HepG2 (cell line): ENCODE results near the gene ZNF3. TPM values are rescaled to one million over a fixed set of nuclear protein-coding genes. Genes with fewer than 3 reads are reported as not detected.

Source experiments
- ATAC-seq: fragments of 200-7000 bp; cut with Tn5 transposase; 3 replicates; pipeline ENCODE4 v1.9.1; 2020; ENCODE audit warnings: mild to moderate bottlenecking, moderate library complexity
- BruUV-seq: library from RNA; stranded (reverse); fragments of 400-500 nt; replicated peaks from 2 replicates; lab custom pipeline; 2021; lab: Mats Ljungman, UMichigan
- CTCF ChIA-PET: fragments of 300-600 bp; formaldehyde crosslinking; extraction: SDS; loops from one replicate; lab custom pipeline; 2021; ENCODE audit warnings: low total read pairs, inconsistent platforms, low intra/inter-chr PET ratio; lab: Yijun Ruan, JAX
- POLR2A ChIA-PET: fragments of 350-600 bp; sonication (Branson Sonifier 250); formaldehyde crosslinking; loops from one replicate; lab custom pipeline; 2020; ENCODE audit warnings: antibody characterized with exemption, inconsistent platforms; lab: Yijun Ruan, JAX
- DNase-seq: peaks from one replicate; pipeline ENCODE4 v3.0.0-alpha.2; 2015; ENCODE audit warnings: low spot score
- FAIRE-seq: peaks from 3 replicates; lab custom pipeline; 2011; peaks lifted over from hg19 to GRCh38; lab: Jason Lieb, UNC
- H2AFZ ChIP-seq: one replicate; pipeline ENCODE4 v1.6.1; 2011; ENCODE audit warnings: low read length, inconsistent platforms
- H3K27ac ChIP-seq: fragments of 300-600 bp; 3 replicates; pipeline ENCODE4 v1.8.0; 2011; ENCODE audit warnings: mixed run types, mild to moderate bottlenecking, mixed read lengths, low read length, inconsistent platforms; ENCODE audit not compliant: insufficient read depth; ENCODE audit errors: extremely low read length
- H3K27me3 ChIP-seq, 2 experiments: fragments of 200-600 bp in 1 of 2; 2 replicates in 1 of 2; 3 replicates in 1 of 2; pipeline versions ENCODE4 v1.6.0 to v1.8.0; 2011; ENCODE audit warnings: low read length in 2 of 2, mild to moderate bottlenecking in 2 of 2, moderate library complexity in 2 of 2, inconsistent platforms in 1 of 2; ENCODE audit not compliant: insufficient read depth in 2 of 2, control insufficient read depth in 1 of 2
- H3K36me3 ChIP-seq, 2 experiments: fragments of 200-600 bp in 1 of 2; replicated peaks in 1 of 2; 2 replicates in 1 of 2; 3 replicates in 1 of 2; pipeline versions ENCODE4 v1.5.1 to v1.8.0; 2011; ENCODE audit warnings: low read length in 2 of 2, inconsistent platforms in 1 of 2; ENCODE audit not compliant: insufficient read depth in 2 of 2, control insufficient read depth in 1 of 2
- H3K4me1 ChIP-seq: 2 replicates; pipeline ENCODE4 v1.5.1; 2012; ENCODE audit warnings: low read length, inconsistent platforms; ENCODE audit not compliant: insufficient read depth
- H3K4me2 ChIP-seq: 2 replicates; pipeline ENCODE4 v1.6.0; 2011; ENCODE audit warnings: low read depth, low read length, inconsistent platforms
- H3K4me3 ChIP-seq, 3 experiments: fragments of 200-600 bp in 1 of 3; sonication (generic), shearing (Covaris generic) in 1 of 3; replicated peaks in 1 of 3; 2 replicates each; pipeline ENCODE4 v1.5.1; 2011 to 2016; ENCODE audit warnings: low read length in 3 of 3, inconsistent platforms in 2 of 3, low read depth in 2 of 3, mild to moderate bottlenecking in 2 of 3, control low read depth in 1 of 3, mixed read lengths in 1 of 3; ENCODE audit not compliant: insufficient read depth in 1 of 3
- H3K79me2 ChIP-seq: one replicate; pipeline ENCODE4 v1.6.1; 2011; ENCODE audit warnings: low read length, inconsistent platforms; ENCODE audit not compliant: insufficient read depth
- H3K9ac ChIP-seq: 2 replicates; pipeline ENCODE4 v1.6.0; 2011; ENCODE audit warnings: mild to moderate bottlenecking, low read depth, low read length, inconsistent platforms; ENCODE audit not compliant: insufficient read depth
- H3K9me3 ChIP-seq: 2 replicates; pipeline ENCODE4 v1.5.1; 2012; ENCODE audit warnings: mild to moderate bottlenecking, low read length
- H4K20me1 ChIP-seq: 2 replicates; pipeline ENCODE4 v1.6.0; 2011; ENCODE audit warnings: inconsistent platforms, mild to moderate bottlenecking, low read length, moderate library complexity; ENCODE audit not compliant: insufficient read depth
- BRF2 ChIP-seq: sonication (generic); formaldehyde crosslinking; IDR thresholded peaks from 2 replicates; pipeline ENCODE4 v1.8.1; 2022; ENCODE audit warnings: mild to moderate bottlenecking, missing genetic modification reagents
- CCAR2 ChIP-seq: fragments of 200-400 bp; formaldehyde crosslinking; optimal IDR thresholded peaks from 2 replicates; pipeline ENCODE3; 2018; ENCODE audit warnings: low read depth, mild to moderate bottlenecking, low read length, moderate library complexity
- EEA1 ChIP-seq: sonication (generic); formaldehyde crosslinking; IDR thresholded peaks from 2 replicates; pipeline ENCODE4 v1.5.1; 2020; ENCODE audit warnings: mild to moderate bottlenecking, missing genetic modification reagents, borderline replicate concordance
- KLF13 ChIP-seq: sonication (generic); formaldehyde crosslinking; IDR thresholded peaks from 2 replicates; pipeline ENCODE4 v1.4.0; 2020; ENCODE audit warnings: mild to moderate bottlenecking, missing genetic modification reagents
- NR0B2 ChIP-seq: sonication (generic); formaldehyde crosslinking; IDR thresholded peaks from 2 replicates; pipeline ENCODE4 v1.4.0; 2020; ENCODE audit warnings: mild to moderate bottlenecking, missing genetic modification reagents
- RARG ChIP-seq: sonication (generic); formaldehyde crosslinking; IDR thresholded peaks from 2 replicates; pipeline ENCODE4 v1.4.0; 2020; ENCODE audit warnings: low read depth, mild to moderate bottlenecking, missing genetic modification reagents
- SETDB1 ChIP-seq: sonication (generic); formaldehyde crosslinking; IDR thresholded peaks from 2 replicates; pipeline ENCODE4 v1.5.1; 2020; ENCODE audit warnings: missing genetic modification reagents, mild to moderate bottlenecking, borderline replicate concordance
- SMC3 ChIP-seq: IDR thresholded peaks from 2 replicates; pipeline ENCODE4 v1.6.1; 2011; ENCODE audit warnings: low read length, improper control_type of control experiment
- SPEN ChIP-seq: sonication (generic); formaldehyde crosslinking; IDR thresholded peaks from 2 replicates; pipeline ENCODE4 v1.5.1; 2020; ENCODE audit warnings: low read depth, mild to moderate bottlenecking, missing genetic modification reagents
- STAG1 ChIP-seq: sonication (generic); formaldehyde crosslinking; IDR thresholded peaks from 2 replicates; pipeline ENCODE4 v1.4.0; 2020; ENCODE audit warnings: missing genetic modification reagents
- ZNF136 ChIP-seq: sonication (generic); formaldehyde crosslinking; IDR thresholded peaks from 2 replicates; pipeline ENCODE4 v1.8.1; 2022; ENCODE audit warnings: low read depth, mild to moderate bottlenecking, moderate library complexity, missing genetic modification reagents
- ZNF615 ChIP-seq: sonication (generic); formaldehyde crosslinking; IDR thresholded peaks from 2 replicates; pipeline ENCODE4 v1.5.0; 2020; ENCODE audit warnings: mild to moderate bottlenecking, missing genetic modification reagents, borderline replicate concordance
- ZNF644 ChIP-seq: IDR thresholded peaks from 2 replicates; pipeline ENCODE4 v1.6.1; 2016; ENCODE audit warnings: low read depth
- ZNF749 ChIP-seq: sonication (generic); formaldehyde crosslinking; IDR thresholded peaks from 2 replicates; pipeline ENCODE4 v1.8.0; 2022; ENCODE audit warnings: mild to moderate bottlenecking, missing genetic modification reagents, moderate library complexity, borderline replicate concordance
- WGBS: methylation state at CpG from one replicate; pipeline ENCODE4 v1.1.6; 2017; ENCODE audit warnings: low lambda C conversion rate; 5-methylcytosine and 5-hydroxymethylcytosine counted together
- in situ Hi-C: cut with HindIII; loops from 2 replicates; pipeline ENCODE4 v1.10.0; 2017; ENCODE audit warnings: low pct_unique_long_range_greater_than_20kb; ENCODE audit not compliant: extremely low pct_ligation_motif_present
- intact Hi-C: fragments of 100-400 bp; cut with micrococcal nuclease; formaldehyde crosslinking; loops from one replicate; pipeline ENCODE4 v1.10.0; 2022; ENCODE audit not compliant: unreplicated experiment
- polyA plus RNA-seq, 8 experiments: library from polyadenylated mRNA; depleted of rRNA in 3 of 8; stranded (reverse) in 7 of 8; unstranded in 1 of 8; fragments of >200 nt; fragmentation: Illumina TruSeq in 4 of 8; extraction: Trizol in 4 of 8; gene quantifications; 2 replicates each; pipeline versions ENCODE4 v1.2.1 to v1.2.3, GENCODE V29; 2011 to 2016; ENCODE audit warnings: low read depth in 4 of 8, missing spikeins in 1 of 8, mixed read lengths in 1 of 8; ENCODE audit not compliant: insufficient read depth in 1 of 8
- total RNA-seq, 5 experiments: library from RNA; depleted of rRNA; stranded (reverse); fragments of >200 nt; fragmentation: Illumina TruSeq; extraction: Trizol; gene quantifications; 2 replicates each; pipeline ENCODE4 v1.2.3, GENCODE V29; 2016; ENCODE audit warnings: low read depth in 1 of 5
- TF ChIP-seq, protein P1 (sequence below): sonication (generic); formaldehyde crosslinking; IDR thresholded peaks from 2 replicates; pipeline ENCODE4 v1.5.1; 2020; ENCODE audit warnings: missing genetic modification reagents, mild to moderate bottlenecking, borderline replicate concordance
- TF ChIP-seq, protein P2 (sequence below): IDR thresholded peaks from 2 replicates; pipeline ENCODE4 v1.6.1; 2016; ENCODE audit warnings: missing compliant biosample characterization, missing genetic modification reagents, borderline replicate concordance
- TF ChIP-seq, protein P3 (sequence below): sonication (generic); formaldehyde crosslinking; IDR thresholded peaks from 2 replicates; pipeline ENCODE4 v1.5.1; 2020; ENCODE audit warnings: mild to moderate bottlenecking, moderate library complexity, missing genetic modification reagents

Gene ZNF3
- total and polyA plus RNA-seq, 2 of the 13 experiments (the other 11 are each of a cell fraction or from before 2014, with no cell fraction given) = 33.7 to 56.9 TPM

DNA sequence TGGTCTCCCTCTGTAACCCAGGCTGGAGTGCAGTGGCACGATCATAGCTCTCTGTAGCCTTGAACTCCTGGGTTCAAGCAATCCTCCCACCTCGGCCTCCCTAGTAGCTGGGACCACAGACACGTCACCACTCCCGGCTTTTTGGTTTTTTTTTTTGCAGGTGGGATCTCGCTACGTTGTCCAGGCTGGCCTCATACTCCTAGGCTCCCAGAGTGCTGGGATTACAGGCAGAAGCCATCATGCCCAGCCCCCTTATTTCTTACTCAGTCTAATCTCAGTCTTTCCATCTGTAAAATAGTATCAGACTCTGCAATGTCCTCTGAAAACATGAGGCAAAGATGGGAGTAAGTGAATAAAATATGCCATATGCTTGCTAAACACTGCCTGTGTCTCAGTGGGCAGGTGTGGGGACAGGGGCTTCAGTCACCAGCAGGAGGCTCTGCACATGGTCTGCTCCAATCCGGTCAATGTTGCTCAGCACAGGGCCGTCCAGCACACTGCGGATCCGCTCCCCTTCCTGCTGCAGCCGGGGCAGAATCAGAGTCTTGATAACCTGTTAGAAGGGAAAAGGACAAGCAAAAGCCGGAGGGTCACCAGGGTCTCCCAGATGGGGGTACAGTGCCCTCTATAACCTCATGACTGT is 28.1 kb upstream of the ZNF3 start:
- CTCF ChIA-PET = interaction anchor here (1.7 kb wide), 1 partner anchor 21 kb away, joined by 5 read pairs; no protein-coding TSS in a partner anchor
- BruUV-seq = no TSS peak
- DNase-seq (no peak), FAIRE-seq (no peak), ATAC-seq (peak; percentile 74)
- H3K9me3 ChIP-seq = no peaks in the 10 kb centered on the region
- H3K36me3 ChIP-seq = peaks cover 10 to 36% of the 10 kb centered on the region in 2 experiments; a peak in 4 of 5 replicates
- no peaks in the 10 kb centered on the region for H3K79me2 ChIP-seq
- no peak overlapping the region for H3K27ac ChIP-seq
- POLR2A ChIA-PET = no interaction called here
- no peak overlapping the region for H3K4me3 ChIP-seq
- 79% methylated on average over 7 of the region's 12 CpGs for WGBS
- peaks cover 22% of the 10 kb centered on the region for H3K4me1 ChIP-seq
- H3K27me3 ChIP-seq = no peaks in the 10 kb centered on the region
- H3K9ac ChIP-seq = no peak overlapping the region
- no peak overlapping the region for H3K4me2 ChIP-seq
- in situ Hi-C loops = no loop called here
- intact Hi-C loops = no loop called here
- no peak overlapping the region for H2AFZ ChIP-seq
- no peaks in the 10 kb centered on the region for H4K20me1 ChIP-seq
- peak; percentile 42; the same call in 1 of the 2 replicates for TF ChIP-seq SMC3
- TF ChIP-seq ZNF644 (CRISPR knock-in tag) = no peak
- TF ChIP-seq ZNF615 (CRISPR knock-in tag) = no peak
- TF ChIP-seq, protein P1, sequence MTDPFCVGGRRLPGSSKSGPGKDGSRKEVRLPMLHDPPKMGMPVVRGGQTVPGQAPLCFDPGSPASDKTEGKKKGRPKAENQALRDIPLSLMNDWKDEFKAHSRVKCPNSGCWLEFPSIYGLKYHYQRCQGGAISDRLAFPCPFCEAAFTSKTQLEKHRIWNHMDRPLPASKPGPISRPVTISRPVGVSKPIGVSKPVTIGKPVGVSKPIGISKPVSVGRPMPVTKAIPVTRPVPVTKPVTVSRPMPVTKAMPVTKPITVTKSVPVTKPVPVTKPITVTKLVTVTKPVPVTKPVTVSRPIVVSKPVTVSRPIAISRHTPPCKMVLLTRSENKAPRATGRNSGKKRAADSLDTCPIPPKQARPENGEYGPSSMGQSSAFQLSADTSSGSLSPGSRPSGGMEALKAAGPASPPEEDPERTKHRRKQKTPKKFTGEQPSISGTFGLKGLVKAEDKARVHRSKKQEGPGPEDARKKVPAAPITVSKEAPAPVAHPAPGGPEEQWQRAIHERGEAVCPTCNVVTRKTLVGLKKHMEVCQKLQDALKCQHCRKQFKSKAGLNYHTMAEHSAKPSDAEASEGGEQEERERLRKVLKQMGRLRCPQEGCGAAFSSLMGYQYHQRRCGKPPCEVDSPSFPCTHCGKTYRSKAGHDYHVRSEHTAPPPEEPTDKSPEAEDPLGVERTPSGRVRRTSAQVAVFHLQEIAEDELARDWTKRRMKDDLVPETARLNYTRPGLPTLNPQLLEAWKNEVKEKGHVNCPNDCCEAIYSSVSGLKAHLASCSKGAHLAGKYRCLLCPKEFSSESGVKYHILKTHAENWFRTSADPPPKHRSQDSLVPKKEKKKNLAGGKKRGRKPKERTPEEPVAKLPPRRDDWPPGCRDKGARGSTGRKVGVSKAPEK (CRISPR knock-in tag) = no peak
- no peak for TF ChIP-seq SETDB1 (CRISPR knock-in tag)
- TF ChIP-seq, protein P2, sequence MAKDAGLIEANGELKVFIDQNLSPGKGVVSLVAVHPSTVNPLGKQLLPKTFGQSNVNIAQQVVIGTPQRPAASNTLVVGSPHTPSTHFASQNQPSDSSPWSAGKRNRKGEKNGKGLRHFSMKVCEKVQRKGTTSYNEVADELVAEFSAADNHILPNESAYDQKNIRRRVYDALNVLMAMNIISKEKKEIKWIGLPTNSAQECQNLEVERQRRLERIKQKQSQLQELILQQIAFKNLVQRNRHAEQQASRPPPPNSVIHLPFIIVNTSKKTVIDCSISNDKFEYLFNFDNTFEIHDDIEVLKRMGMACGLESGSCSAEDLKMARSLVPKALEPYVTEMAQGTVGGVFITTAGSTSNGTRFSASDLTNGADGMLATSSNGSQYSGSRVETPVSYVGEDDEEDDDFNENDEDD (CRISPR knock-in tag) = no peak
- no peak for TF ChIP-seq ZNF749 (CRISPR knock-in tag)
- TF ChIP-seq CCAR2 = no peak
- TF ChIP-seq, protein P3, sequence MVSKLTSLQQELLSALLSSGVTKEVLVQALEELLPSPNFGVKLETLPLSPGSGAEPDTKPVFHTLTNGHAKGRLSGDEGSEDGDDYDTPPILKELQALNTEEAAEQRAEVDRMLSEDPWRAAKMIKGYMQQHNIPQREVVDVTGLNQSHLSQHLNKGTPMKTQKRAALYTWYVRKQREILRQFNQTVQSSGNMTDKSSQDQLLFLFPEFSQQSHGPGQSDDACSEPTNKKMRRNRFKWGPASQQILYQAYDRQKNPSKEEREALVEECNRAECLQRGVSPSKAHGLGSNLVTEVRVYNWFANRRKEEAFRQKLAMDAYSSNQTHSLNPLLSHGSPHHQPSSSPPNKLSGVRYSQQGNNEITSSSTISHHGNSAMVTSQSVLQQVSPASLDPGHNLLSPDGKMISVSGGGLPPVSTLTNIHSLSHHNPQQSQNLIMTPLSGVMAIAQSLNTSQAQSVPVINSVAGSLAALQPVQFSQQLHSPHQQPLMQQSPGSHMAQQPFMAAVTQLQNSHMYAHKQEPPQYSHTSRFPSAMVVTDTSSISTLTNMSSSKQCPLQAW (CRISPR knock-in tag) = no peak
- TF ChIP-seq NR0B2 (CRISPR knock-in tag) = no peak
- no peak for TF ChIP-seq KLF13 (CRISPR knock-in tag)
- TF ChIP-seq ZNF136 (CRISPR knock-in tag) = no peak
- TF ChIP-seq BRF2 (CRISPR knock-in tag) = no peak
- peak; percentile 28; the same call in 1 of the 2 replicates for TF ChIP-seq STAG1 (CRISPR knock-in tag)
- no peak for TF ChIP-seq RARG (CRISPR knock-in tag)
- TF ChIP-seq SPEN (CRISPR knock-in tag) = no peak
- no peak for TF ChIP-seq EEA1 (CRISPR knock-in tag)
